GM18873 (cell line): Measurements from ENCODE around the gene CNGB1.
"Not testable (repeated sequence)": the region's sequence is repeated elsewhere in the genome, so short reads cannot be mapped to it uniquely, and the experiment has no call there.

Source experiments
- ATAC-seq: cut with Tn5 transposase; IDR thresholded peaks from one replicate; pipeline ENCODE4 v1.9.1; 2021; ENCODE audit warnings: mild to moderate bottlenecking, moderate library complexity, moderate number of reproducible peaks; ENCODE audit not compliant: unreplicated experiment, low FRiP score

The CNGB1 gene

GRCh38 chr16:57978070-57978465 is 7.1 kb upstream of the CNGB1 start:
- not testable (repeated sequence) for ATAC-seq

- ATAC-seq = no peak
Observed at GRCh38 chr16:57977418-57978069, 6.6 kb upstream of the CNGB1 start.

GRCh38 chr16:57976331-57976796 is 5.4 kb upstream of the CNGB1 start:
- ATAC-seq = no peak

- no peak for ATAC-seq
Observed at GRCh38 chr16:57972306-57972705, 1.4 kb upstream of the CNGB1 start.

DNA sequence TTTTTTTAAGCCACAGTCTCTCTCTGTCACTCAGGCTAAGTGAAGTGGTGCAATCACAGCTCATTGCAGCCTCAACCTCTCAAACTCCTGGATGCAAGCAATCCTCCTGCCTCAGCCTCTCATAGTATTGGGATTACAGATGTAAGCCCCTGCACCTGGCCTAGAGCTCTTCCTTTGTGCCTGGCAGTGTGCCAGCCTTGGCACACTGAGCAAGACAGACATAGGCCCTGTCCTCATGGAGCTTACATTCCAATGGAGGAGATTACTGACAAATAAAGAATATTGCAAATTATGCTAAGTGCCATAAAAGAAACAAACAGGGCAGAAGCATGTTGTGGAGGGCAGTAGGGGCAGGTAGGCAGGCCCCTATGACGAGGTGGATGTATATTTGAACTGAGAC is 920 bp upstream of the CNGB1 start:
- no peak for ATAC-seq

- no peak for ATAC-seq
Observed at GRCh38 chr16:57970319-57970718, 609 bp downstream of the CNGB1 start.

DNA sequence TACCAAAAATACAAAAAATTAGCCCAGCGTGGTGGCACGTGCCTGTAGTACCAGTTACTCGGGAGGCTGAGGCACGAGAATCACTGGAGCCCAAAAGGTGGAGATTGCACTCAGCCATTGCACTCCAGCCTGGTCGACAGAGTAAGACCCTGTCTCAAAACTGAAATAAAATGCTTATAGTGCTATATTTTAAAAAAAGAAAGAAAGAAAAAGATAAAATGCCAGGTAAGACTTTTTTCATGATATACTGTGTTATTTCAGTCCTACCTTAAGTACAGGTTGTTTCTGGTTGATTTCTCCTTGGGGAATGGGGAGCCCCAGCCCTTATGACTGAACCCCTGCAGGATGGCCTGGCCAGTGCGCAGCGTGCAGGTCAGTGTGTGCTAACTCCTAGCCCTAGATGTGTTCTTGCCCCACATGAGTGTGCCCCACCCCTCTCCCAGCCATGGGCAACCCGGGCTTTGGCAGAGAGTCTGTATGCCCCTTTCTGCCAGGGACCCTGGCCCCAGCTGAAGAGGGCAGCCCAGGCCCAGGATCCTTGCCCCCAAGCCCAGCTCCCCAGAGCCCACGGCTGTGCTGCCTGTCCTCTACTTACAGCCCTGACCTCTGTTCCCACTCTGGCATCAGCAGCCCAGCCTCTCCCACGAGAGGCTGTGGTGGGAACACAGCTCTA is 1.3 kb downstream of the CNGB1 start:
- no peak for ATAC-seq

DNA sequence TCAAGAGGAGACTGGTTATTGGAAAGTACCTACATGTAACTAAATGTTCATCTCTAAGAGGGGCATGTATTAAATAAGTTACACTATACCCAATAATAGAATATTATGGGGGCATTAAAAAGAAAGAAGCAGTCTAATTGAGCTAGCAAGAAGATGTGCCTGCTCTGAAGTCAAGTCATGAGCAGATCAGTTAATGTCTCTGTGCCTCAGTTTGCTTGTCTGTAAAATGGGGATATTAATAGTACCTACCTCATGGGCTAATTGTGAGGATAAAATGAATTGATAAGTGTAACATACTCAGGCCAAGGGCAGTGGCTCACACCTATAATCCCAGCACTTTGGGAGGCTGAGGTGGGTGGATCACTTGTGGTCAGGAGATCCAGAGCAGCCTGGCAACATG is 3.0 kb downstream of the CNGB1 start:
- ATAC-seq = no peak

- ATAC-seq = no peak
Observed at GRCh38 chr16:57966986-57967385, 3.9 kb downstream of the CNGB1 start.

- no peak for ATAC-seq
Observed at GRCh38 chr16:57966204-57966771, 4.6 kb downstream of the CNGB1 start.

GRCh38 chr16:57964157-57964700 is 6.7 kb downstream of the CNGB1 start:
- ATAC-seq = no peak

GRCh38 chr16:57962756-57963155 is 8.2 kb downstream of the CNGB1 start:
- no peak for ATAC-seq

- no peak for ATAC-seq
Observed at GRCh38 chr16:57962046-57962445, 8.9 kb downstream of the CNGB1 start.

- ATAC-seq = no peak
Observed at GRCh38 chr16:57961538-57961937, 9.4 kb downstream of the CNGB1 start.

- ATAC-seq = no peak
Observed at GRCh38 chr16:57960826-57961472, 10.0 kb downstream of the CNGB1 start.

DNA sequence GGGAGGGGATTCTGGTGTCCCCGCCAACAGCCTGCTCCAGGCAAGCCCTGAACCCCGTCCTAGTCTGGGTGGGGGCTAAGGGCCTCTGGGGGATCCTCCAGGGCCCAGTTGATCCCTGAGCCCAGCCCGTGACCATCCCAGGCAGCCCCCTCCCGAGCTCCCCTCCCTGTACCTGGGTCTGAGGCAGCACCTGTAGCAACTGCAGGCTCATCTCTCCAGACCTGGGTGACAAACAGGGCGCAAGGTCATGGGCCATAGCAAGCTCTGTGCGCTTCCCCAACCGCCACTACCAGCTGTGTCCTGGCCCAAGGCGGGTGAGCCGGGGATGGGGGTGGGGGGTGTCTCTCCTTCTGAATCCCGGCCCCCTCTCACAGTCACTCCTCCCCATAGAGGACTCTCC is 10.6 kb downstream of the CNGB1 start:
- no peak for ATAC-seq

DNA sequence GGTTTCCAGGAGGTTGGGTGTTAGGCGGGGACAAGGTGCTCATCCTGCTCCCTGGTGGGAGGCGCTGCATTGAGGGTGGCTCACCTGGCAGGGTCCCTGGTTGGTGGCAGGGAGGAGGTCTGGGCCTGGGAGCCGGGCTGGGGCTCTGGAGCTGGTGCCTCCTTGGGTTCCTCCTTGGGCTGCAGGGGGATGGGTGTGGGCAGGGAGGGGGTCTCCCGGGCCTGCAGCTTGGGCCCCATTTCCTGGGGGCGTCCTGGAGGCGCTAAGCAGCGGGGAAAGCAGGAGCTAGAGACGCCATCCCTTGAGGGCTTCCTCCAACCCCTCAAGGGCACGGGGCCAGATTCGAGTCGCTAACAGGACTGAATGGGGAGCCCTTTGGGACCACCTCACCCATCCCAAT is 11.1 kb downstream of the CNGB1 start:
- ATAC-seq = no peak

DNA sequence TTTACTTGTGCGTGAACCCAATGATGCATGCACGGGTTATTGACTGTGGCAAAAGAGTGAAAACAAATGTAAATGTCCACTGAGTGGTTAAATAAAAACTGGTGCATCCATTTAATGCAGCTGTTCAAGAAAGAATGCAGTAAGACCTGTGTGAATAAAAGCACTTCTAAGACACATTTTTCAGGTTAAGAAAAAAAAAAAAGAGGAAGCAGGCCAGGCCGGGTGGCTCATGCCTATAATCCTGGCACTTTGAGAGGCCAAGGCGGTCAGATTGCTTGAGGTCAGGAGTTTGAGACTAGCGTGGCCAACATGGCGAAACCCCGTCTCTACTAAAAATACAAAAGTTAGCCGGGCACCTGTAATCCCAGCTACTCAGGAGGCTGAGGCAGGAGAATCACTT is 11.8 kb downstream of the CNGB1 start:
- ATAC-seq = no peak

DNA sequence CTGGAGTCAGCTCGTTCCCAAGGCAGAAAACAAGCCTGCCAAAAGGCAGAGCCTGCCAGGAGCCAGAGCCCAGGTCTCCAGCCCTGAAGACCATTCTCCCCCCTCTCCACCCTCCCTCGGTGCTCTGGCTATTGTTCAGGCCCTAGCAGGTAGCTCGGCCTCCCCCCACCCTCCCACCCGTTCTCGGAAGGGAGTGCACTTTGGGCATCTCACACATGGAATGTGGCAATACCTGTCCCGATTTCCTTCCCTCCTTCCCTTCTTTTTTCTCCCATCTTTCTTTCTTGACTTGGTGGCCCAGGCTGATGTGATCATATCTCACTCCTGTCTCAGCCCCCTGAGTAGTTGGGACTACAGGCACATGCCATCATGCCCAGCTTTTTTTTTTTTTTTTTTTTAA is 12.4 kb downstream of the CNGB1 start:
- ATAC-seq = no peak

- ATAC-seq = no peak
Observed at GRCh38 chr16:57957673-57958392, 13.1 kb downstream of the CNGB1 start.
